Heart left ventricle (tissue), 16 donors: ENCODE measurements around the gene COPS7B. TPM values are rescaled to one million over a fixed set of nuclear protein-coding genes. Genes with fewer than 3 reads are reported as not detected.

ENCODE experiments used
- ATAC-seq, 4 donors: fragments of 200-7000 bp; cut with Tn5 transposase; one replicate each; pipeline ENCODE4 v1.9.1; 2020 to 2022; ENCODE audit warnings: moderate library complexity in 4 of 4, mild to moderate bottlenecking in 3 of 4, moderate number of reproducible peaks in 1 of 4
- DNase-seq, 5 donors: peaks; one replicate each; pipeline ENCODE4 v3.0.0-alpha.2; 2020
- H3K27ac ChIP-seq, 12 donors: fragments of 200-600 bp; sonication (generic) in 4 of 12; one replicate each; pipeline versions ENCODE4 v1.5.0 to v1.8.0; 2016 to 2022; ENCODE audit warnings: mild to moderate bottlenecking in 2 of 12
- H3K27me3 ChIP-seq, 9 donors: fragments of 200-600 bp; sonication (generic) in 2 of 9; one replicate each; pipeline versions ENCODE4 v1.5.1 to v1.8.0; 2016 to 2022; ENCODE audit warnings: mild to moderate bottlenecking in 3 of 9
- H3K36me3 ChIP-seq, 9 donors: fragments of 200-600 bp; sonication (generic) in 2 of 9; one replicate each; pipeline versions ENCODE4 v1.5.0 to v1.8.0; 2018 to 2022; ENCODE audit warnings: mild to moderate bottlenecking in 2 of 9
- H3K4me1 ChIP-seq, 12 donors: fragments of 200-600 bp; sonication (generic) in 4 of 12; one replicate each; pipeline versions ENCODE4 v1.5.0 to v1.8.0; 2016 to 2022; ENCODE audit warnings: mild to moderate bottlenecking in 3 of 12
- H3K4me3 ChIP-seq, 12 donors: fragments of 200-600 bp; sonication (generic) in 4 of 12; one replicate each; pipeline versions ENCODE4 v1.5.0 to v1.8.0; 2017 to 2022; ENCODE audit warnings: mild to moderate bottlenecking in 9 of 12, moderate library complexity in 4 of 12
- H3K9me3 ChIP-seq, 12 donors: fragments of 200-600 bp; sonication (generic) in 4 of 12; one replicate each; pipeline versions ENCODE4 v1.5.0 to v1.8.0; 2016 to 2022; ENCODE audit warnings: mild to moderate bottlenecking in 1 of 12
- CTCF ChIP-seq, 12 donors: fragments of 200-600 bp; sonication (generic) in 4 of 12; IDR thresholded peaks; one replicate each; pipeline versions ENCODE4 v1.5.0 to v1.8.0; 2018 to 2022; ENCODE audit warnings: antibody characterized with exemption in 12 of 12, mild to moderate bottlenecking in 5 of 12
- POLR2A ChIP-seq, 2 donors: fragments of 450-650 bp; IDR thresholded peaks; one replicate each; pipeline ENCODE4 v1.6.1; 2017; ENCODE audit warnings: antibody characterized with exemption in 2 of 2, mild to moderate bottlenecking in 2 of 2, moderate library complexity in 2 of 2
- WGBS, 4 donors: extraction: QIAGEN DNeasy Blood & Tissue Kit in 2 of 4; methylation state at CpG; one replicate each; pipeline versions ENCODE4 v1.1.5 to v1.1.7; 2013 to 2018; 5-methylcytosine and 5-hydroxymethylcytosine counted together
- intact Hi-C, 10 donors: fragments of 100-400 bp; cut with DNase I; formaldehyde crosslinking; loops; one replicate each; pipeline versions ENCODE4 v1.11.1 to v1.14.2; 2022
- polyA plus RNA-seq, 2 donors: library from polyadenylated mRNA; stranded (reverse); fragments of 200-250 nt; gene quantifications; one replicate each; pipeline ENCODE4 v1.2.3, GENCODE V29; 2013
- total RNA-seq, 9 donors: library from RNA; depleted of rRNA in 2 of 9; stranded (reverse); fragments of >200 nt in 2 of 9; fragmentation: NEBNext Ultra II Directional in 3 of 9; extraction: Animal tissue kit (Norgen Biotek cat#: 25700) in 3 of 9; gene quantifications; one replicate each; pipeline versions ENCODE4 v1.1.0 to v1.2.4, GENCODE V29; 2016 to 2023
- donor health status: ischemic (EF 13 %, LVEDD 7.1; RV severe dilation, severe dysfunction).
- donor health status: healthy with polysubstance abuse.
- donor health status: DM: no; HTN: yes; CAD: no.
- donor health status: DM: no; HTN: no; CAD: no.
- donor health status: ischemic (EF 25% LVEDD 6.9; RV normal size, moderate dysfunction).
- donor health status: ischemic (EF 25% LVEDD 5.7; RV mildly dilated, moderate dysfunction).
- donor health status: healthy.
- donor health status: DM: yes; HTN: yes; CAD: no.
- donor health status: ischemic (EF 35%, LVEDD 5.7; RV mildly dilated, moderate dysfunction).
- donor health status: nonischemic (EF 11% LVEDD 7.7; RV severe dilation, severe dysfunction).
- donor health status: DM: yes; HTN: yes; CAD: no.
- donor health status: PGD.
- donor health status: ischemic (EF 29% LVEDD 5.4; RV normal size, mild dysfunction).
- donor health status: nonischemic (EF 23%, LVEDD 6.1; RV moderate dilation, normal function).

COPS7B gene
- total and polyA plus RNA-seq, 11 donors: 12.3 to 27.7 (median 18.9) TPM

- H3K9me3 ChIP-seq: peaks cover 0 to 19% (median 0%) of the 10 kb centered on the region in 12 donors
- ATAC-seq (peak in 3 of 4 donors; percentile 38 to 54 (median 54)), DNase-seq (no peak)
- intact Hi-C loops: no loop called here
- no peaks in the 10 kb centered on the region for H3K27me3 ChIP-seq
- no peaks in the 10 kb centered on the region for H3K4me1 ChIP-seq
- peaks cover 0 to 6% (median 0%) of the 10 kb centered on the region in 9 donors for H3K36me3 ChIP-seq
- H3K27ac ChIP-seq: no peak overlapping the region
- WGBS, 4 donors: 50 to 75% (median 56%) methylated on average over 2 of the region's 2 CpGs
- TF ChIP-seq POLR2A (IDR thresholded peaks at IDR 0.05) (no peak), CTCF (IDR thresholded peaks at IDR 0.05) (no peak)
- H3K4me3 ChIP-seq: no peak overlapping the region
These were observed 33.3 kb downstream of the COPS7B start for GRCh38 chr2:231819447-231820042.

GRCh38 chr2:231820786-231821303 is 34.6 kb downstream of the COPS7B start:
- Histone ChIP-seq H3K27me3 (no peaks in the 10 kb centered on the region), H3K4me3 (no peak overlapping the region), H3K36me3 (no peaks in the 10 kb centered on the region), H3K4me1 (no peaks in the 10 kb centered on the region), H3K27ac (no peak overlapping the region), H3K9me3 (peaks cover 0 to 10% (median 0%) of the 10 kb centered on the region in 12 donors)
- no peak for ATAC-seq
- DNase-seq: no peak
- no peak for TF ChIP-seq POLR2A (IDR thresholded peaks at IDR 0.05)
- no peak for TF ChIP-seq CTCF (IDR thresholded peaks at IDR 0.05)
- intact Hi-C loops: no loop called here
- 70 to 76% (median 73%) methylated on average over 12 of the region's 12 CpGs for WGBS, 4 donors

- ATAC-seq (no peak), DNase-seq (no peak)
- H3K4me1 ChIP-seq: no peaks in the 10 kb centered on the region
- TF ChIP-seq POLR2A (IDR thresholded peaks at IDR 0.05) (no peak), CTCF (IDR thresholded peaks at IDR 0.05) (no peak)
- peaks cover 0 to 6% (median 0%) of the 10 kb centered on the region in 12 donors for H3K9me3 ChIP-seq
- no peaks in the 10 kb centered on the region for H3K27me3 ChIP-seq
- H3K36me3 ChIP-seq: no peaks in the 10 kb centered on the region
- WGBS, 4 donors: 47 to 49% (median 47%) methylated on average over 3 of the region's 3 CpGs
- H3K4me3 ChIP-seq: no peak overlapping the region
- no peak overlapping the region for H3K27ac ChIP-seq
- intact Hi-C loops: no loop called here
These were observed 35.7 kb downstream of the COPS7B start for GRCh38 chr2:231821908-231822307.

- peak in 1 of 4 donors; percentile 45 for ATAC-seq
- Histone ChIP-seq H3K36me3 (no peaks in the 10 kb centered on the region), H3K4me3 (no peak overlapping the region), H3K27ac (no peak overlapping the region), H3K4me1 (no peaks in the 10 kb centered on the region), H3K27me3 (peaks cover 0 to 21% (median 0%) of the 10 kb centered on the region in 9 donors), H3K9me3 (no peaks in the 10 kb centered on the region)
- intact Hi-C loops: no loop called here
- 84 to 87% (median 85%) methylated on average over 10 of the region's 10 CpGs for WGBS, 4 donors
- TF ChIP-seq CTCF (IDR thresholded peaks at IDR 0.05) (no peak), POLR2A (IDR thresholded peaks at IDR 0.05) (no peak)
- no peak for DNase-seq
These were observed 66.9 kb downstream of the COPS7B start for GRCh38 chr2:231853105-231853504.
